Gastrocnemius medialis (tissue), 4 donors: ENCODE data around the gene OPA1. TPM values are rescaled to one million over a fixed set of nuclear protein-coding genes. Genes with fewer than 3 reads are reported as not detected.

Experiments used
- ATAC-seq, 2 donors: fragments of 150-250 bp; one replicate each; pipeline ENCODE4 v1.9.1; 2016
- DNase-seq, 2 donors: peaks; one replicate each; pipeline ENCODE4 v3.0.0-alpha.2; 2019
- H3K27ac ChIP-seq, 4 donors: fragments of 200-600 bp; sonication (generic); 1 replicate in 1 of 4; 2 replicates in 3 of 4; pipeline ENCODE4 v1.5.1; 2016 to 2018; ENCODE audit warnings: mild to moderate bottlenecking in 2 of 4, moderate library complexity in 1 of 4
- H3K27me3 ChIP-seq, 3 donors: fragments of 200-600 bp; sonication (generic) in 2 of 3; 1 replicate in 1 of 3; 2 replicates in 2 of 3; pipeline versions ENCODE4 v1.5.1 to v1.6.0; 2016 to 2019; ENCODE audit warnings: mild to moderate bottlenecking in 1 of 3, moderate library complexity in 1 of 3
- H3K36me3 ChIP-seq, 2 donors: fragments of 200-600 bp; sonication (generic) in 1 of 2; one replicate each; pipeline ENCODE4 v1.5.1; 2017 to 2018
- H3K4me1 ChIP-seq, 2 donors: fragments of 200-600 bp; sonication (generic) in 1 of 2; one replicate each; pipeline ENCODE4 v1.5.1; 2016 to 2017; ENCODE audit warnings: mild to moderate bottlenecking in 2 of 2
- H3K4me3 ChIP-seq, 4 donors: fragments of 200-600 bp; sonication (generic) in 3 of 4; 1 replicate in 1 of 4; 2 replicates in 3 of 4; pipeline ENCODE4 v1.5.1; 2016 to 2019; ENCODE audit warnings: mild to moderate bottlenecking in 2 of 4
- H3K9me3 ChIP-seq, 3 donors: fragments of 200-600 bp; sonication (generic) in 2 of 3; 1 replicate in 1 of 3; 2 replicates in 2 of 3; pipeline ENCODE4 v1.5.1; 2016 to 2019
- CTCF ChIP-seq, 5 experiments: fragments of 450-650 bp in 3 of 5; fragments of 200-600 bp in 2 of 5; sonication (generic) in 2 of 5; IDR thresholded peaks in 4 of 5; conservative IDR thresholded peaks in 1 of 5; 1 replicate in 4 of 5; 2 replicates in 1 of 5; pipeline ENCODE4 v1.5.1; 2016 to 2019; ENCODE audit warnings: antibody characterized with exemption in 5 of 5, mild to moderate bottlenecking in 3 of 5, moderate library complexity in 3 of 5
- POLR2A ChIP-seq, 2 donors: fragments of 450-650 bp; IDR thresholded peaks; one replicate each; pipeline ENCODE4 v1.6.1; 2017; ENCODE audit warnings: antibody characterized with exemption in 2 of 2, mild to moderate bottlenecking in 2 of 2, moderate library complexity in 2 of 2
- in situ Hi-C, 4 donors: fragments of 200-750 bp; cut with MboI; loops; one replicate each; pipeline versions ENCODE4 v1.15.0 to v1.8.0; 2017; ENCODE audit warnings: low sequenced_read_pairs in 4 of 4
- intact Hi-C: fragments of 100-400 bp; cut with DNase I; formaldehyde crosslinking; loops from one replicate; pipeline ENCODE4 v1.15.1; 2023; ENCODE audit warnings: low total_unique reads
- total RNA-seq, 4 donors: library from RNA; depleted of rRNA; stranded (reverse); fragments of >200 nt; gene quantifications; one replicate each; pipeline versions ENCODE4 v1.1.0 to v1.2.3, GENCODE V29; 2016

OPA1 gene
- total RNA-seq, 4 donors from 2014 or later, result 59.8 to 78.2 (median 72.2) TPM

- DNase-seq (no peak), ATAC-seq (no peak)
- H3K4me1 ChIP-seq, result no peaks in the 10 kb centered on the region
- TF ChIP-seq POLR2A (IDR thresholded peaks at IDR 0.05), result no peak
- no peak for TF ChIP-seq CTCF (IDR thresholded peaks at IDR 0.05 in 4 of 5, conservative IDR thresholded peaks at IDR 0.05 in 1 of 5)
- H3K27me3 ChIP-seq, result no peaks in the 10 kb centered on the region
- no peak overlapping the region for H3K4me3 ChIP-seq
- H3K9me3 ChIP-seq, result no peaks in the 10 kb centered on the region
- in situ Hi-C loops (loop anchor here (10.0 to 25.0 kb wide), 8 partner anchors 357 to 1107 kb away; no protein-coding TSS in a partner anchor), intact Hi-C loops (no loop called here)
- H3K27ac ChIP-seq, result no peak overlapping the region
- no peaks in the 10 kb centered on the region for H3K36me3 ChIP-seq
These were observed 23.9 kb upstream of the OPA1 start for GRCh38 chr3:193569119-193569518.

GRCh38 chr3:193572426-193572908 lies 20.5 kb upstream of the OPA1 start:
- Histone ChIP-seq H3K27me3 (no peaks in the 10 kb centered on the region), H3K4me3 (no peak overlapping the region), H3K27ac (no peak overlapping the region), H3K36me3 (no peaks in the 10 kb centered on the region), H3K4me1 (no peaks in the 10 kb centered on the region), H3K9me3 (no peaks in the 10 kb centered on the region)
- TF ChIP-seq POLR2A (IDR thresholded peaks at IDR 0.05) (no peak), CTCF (IDR thresholded peaks at IDR 0.05 in 4 of 5, conservative IDR thresholded peaks at IDR 0.05 in 1 of 5) (peak; percentile 31 to 75 (median 51))
- ATAC-seq, result peak; percentile 66 to 69
- intact Hi-C loops, result loop anchor here (2.0 to 10.0 kb wide), 4 partner anchors 108 to 1006 kb away; no protein-coding TSS in a partner anchor
- in situ Hi-C loops, result loop anchor here (5.0 to 25.0 kb wide), 9 partner anchors 108 to 1110 kb away; no protein-coding TSS in a partner anchor
- no peak for DNase-seq

- intact Hi-C loops (loop anchor here (2.0 to 10.0 kb wide), 4 partner anchors 109 to 1007 kb away; no protein-coding TSS in a partner anchor), in situ Hi-C loops (loop anchor here (5.0 to 25.0 kb wide), 9 partner anchors 109 to 1111 kb away; no protein-coding TSS in a partner anchor)
- H3K36me3 ChIP-seq, result no peaks in the 10 kb centered on the region
- no peak for DNase-seq
- no peaks in the 10 kb centered on the region for H3K9me3 ChIP-seq
- no peak for ATAC-seq
- no peak overlapping the region for H3K4me3 ChIP-seq
- no peak overlapping the region for H3K27ac ChIP-seq
- H3K4me1 ChIP-seq, result no peaks in the 10 kb centered on the region
- TF ChIP-seq POLR2A (IDR thresholded peaks at IDR 0.05), result no peak
- no peak for TF ChIP-seq CTCF (IDR thresholded peaks at IDR 0.05 in 4 of 5, conservative IDR thresholded peaks at IDR 0.05 in 1 of 5)
- H3K27me3 ChIP-seq, result no peaks in the 10 kb centered on the region
These were observed 19.4 kb upstream of the OPA1 start for GRCh38 chr3:193573403-193574191.

- intact Hi-C loops (loop anchor here (5.0 to 10.0 kb wide), 2 partner anchors 110 to 757 kb away; no protein-coding TSS in a partner anchor), in situ Hi-C loops (loop anchor here (5.0 to 25.0 kb wide), 10 partner anchors 110 to 1112 kb away; partner anchors contain the start of gene MB21D2 (in 1 of the 4))
- no peak for DNase-seq
- Histone ChIP-seq H3K27me3 (no peaks in the 10 kb centered on the region), H3K4me1 (no peaks in the 10 kb centered on the region), H3K9me3 (no peaks in the 10 kb centered on the region), H3K27ac (no peak overlapping the region), H3K4me3 (no peak overlapping the region), H3K36me3 (no peaks in the 10 kb centered on the region)
- no peak for ATAC-seq
- no peak for TF ChIP-seq CTCF (IDR thresholded peaks at IDR 0.05 in 4 of 5, conservative IDR thresholded peaks at IDR 0.05 in 1 of 5)
- TF ChIP-seq POLR2A (IDR thresholded peaks at IDR 0.05), result no peak
These were observed 18.4 kb upstream of the OPA1 start for GRCh38 chr3:193574488-193575070.
